GM15510 (cell line): ENCODE data around the gene MAS1L.

Source experiments
- POLR2A ChIP-seq: IDR thresholded peaks from 3 replicates; pipeline ENCODE4 v1.6.1; 2011; ENCODE audit warnings: borderline replicate concordance; ENCODE audit not compliant: insufficient read length; ENCODE audit errors: extremely low read depth

Gene MAS1L

GRCh38 chr6:29500594-29500993, 12.8 kb upstream of the MAS1L start:
- no peak for TF ChIP-seq POLR2A

GRCh38 chr6:29499704-29500103, 11.9 kb upstream of the MAS1L start:
- no peak for TF ChIP-seq POLR2A

GRCh38 chr6:29496961-29497360, 9.2 kb upstream of the MAS1L start:
- TF ChIP-seq POLR2A = no peak

- TF ChIP-seq POLR2A = no peak
These were observed 7.8 kb upstream of the MAS1L start for GRCh38 chr6:29495571-29495970.

GRCh38 chr6:29494131-29494530, 6.4 kb upstream of the MAS1L start:
- no peak for TF ChIP-seq POLR2A

- no peak for TF ChIP-seq POLR2A
These were observed 5.5 kb upstream of the MAS1L start for GRCh38 chr6:29493261-29493660.

GRCh38 chr6:29491574-29491973, 3.8 kb upstream of the MAS1L start:
- no peak for TF ChIP-seq POLR2A

- TF ChIP-seq POLR2A = no peak
These were observed 2.8 kb upstream of the MAS1L start for GRCh38 chr6:29490552-29490951.

GRCh38 chr6:29490055-29490454, 2.3 kb upstream of the MAS1L start:
- TF ChIP-seq POLR2A = no peak

- no peak for TF ChIP-seq POLR2A
These were observed 1.5 kb upstream of the MAS1L start for GRCh38 chr6:29489286-29489685.

- TF ChIP-seq POLR2A = no peak
These were observed 1.1 kb upstream of the MAS1L start for GRCh38 chr6:29488874-29489273.

GRCh38 chr6:29487131-29487530, 625 bp downstream of the MAS1L start:
- TF ChIP-seq POLR2A = no peak

- no peak for TF ChIP-seq POLR2A
These were observed 1.2 kb downstream of the MAS1L start for GRCh38 chr6:29486577-29486976.

GRCh38 chr6:29483735-29484134, 4.0 kb downstream of the MAS1L start:
- TF ChIP-seq POLR2A = no peak

- TF ChIP-seq POLR2A = no peak
These were observed 4.6 kb downstream of the MAS1L start for GRCh38 chr6:29483186-29483585.

- TF ChIP-seq POLR2A = no peak
These were observed 8.2 kb downstream of the MAS1L start for GRCh38 chr6:29479560-29479959.

- TF ChIP-seq POLR2A = no peak
These were observed 9.0 kb downstream of the MAS1L start for GRCh38 chr6:29478740-29479139.
